Measurements from ENCODE around the gene HEPACAM.

HEPACAM gene

DNA sequence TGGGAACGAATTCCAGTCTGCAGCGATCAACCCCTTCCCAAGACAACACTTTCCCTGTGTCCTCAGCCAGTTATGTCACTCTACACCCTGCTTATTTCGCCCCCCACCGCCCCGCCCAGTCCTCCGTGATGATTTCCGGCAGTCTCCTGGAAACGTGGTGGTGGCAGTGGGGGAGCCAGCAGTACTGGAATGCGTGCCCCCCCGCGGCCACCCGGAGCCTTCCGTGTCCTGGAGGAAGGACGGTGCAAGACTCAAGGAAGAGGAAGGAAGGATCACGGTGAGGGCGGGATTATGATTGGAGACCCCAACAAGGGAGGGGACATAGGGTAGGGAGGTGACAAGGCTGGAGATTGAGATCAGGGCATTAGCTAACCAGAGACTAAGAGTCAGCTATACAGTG is 66.5 kb downstream of the HEPACAM start:
- DNase-seq = no peak
- TF ChIP-seq GATA1 (IDR thresholded peaks at IDR 0.05; ENCODE audit: low read depth, low read length) (no peak), POLR2A (IDR thresholded peaks at IDR 0.05; ENCODE audit: low read length) (no peak)
